ENCODE measurements around the gene MLXIP.

The MLXIP gene

GRCh38 chr12:122189626-122190475, 111.3 kb downstream of the MLXIP start:
- Histone ChIP-seq H3K9me3 (ENCODE audit: low read length) (no peaks in the 10 kb centered on the region), H3K4me3 (ENCODE audit: low read depth in 1 of 2, low read length in 2 of 2) (no peak overlapping the region), H3K9ac (ENCODE audit: low read length) (no peak overlapping the region), H3K36me3 (ENCODE audit: insufficient read depth, low read length) (no peaks in the 10 kb centered on the region), H3K4me1 (ENCODE audit: insufficient read depth, low read length) (no peaks in the 10 kb centered on the region), H3K27ac (ENCODE audit: low read depth, low read length) (no peak overlapping the region), H3K27me3 (ENCODE audit: control insufficient read depth in 1 of 2, insufficient read depth in 2 of 2, low read length in 2 of 2) (no peaks in the 10 kb centered on the region)

- Histone ChIP-seq H3K4me1 (ENCODE audit: insufficient read depth, low read length) (no peaks in the 10 kb centered on the region), H3K27me3 (ENCODE audit: control insufficient read depth in 1 of 2, insufficient read depth in 2 of 2, low read length in 2 of 2) (no peaks in the 10 kb centered on the region)
These were observed 112.5 kb downstream of the MLXIP start for GRCh38 chr12:122190842-122191668.

GRCh38 chr12:122192441-122192840, 113.9 kb downstream of the MLXIP start:
- Histone ChIP-seq H3K36me3 (ENCODE audit: insufficient read depth, low read length) (no peaks in the 10 kb centered on the region), H3K4me1 (ENCODE audit: insufficient read depth, low read length) (no peaks in the 10 kb centered on the region), H3K27ac (ENCODE audit: low read depth, low read length) (no peak overlapping the region), H3K4me3 (ENCODE audit: low read depth in 1 of 2, low read length in 2 of 2) (no peak overlapping the region), H3K27me3 (ENCODE audit: control insufficient read depth in 1 of 2, insufficient read depth in 2 of 2, low read length in 2 of 2) (no peaks in the 10 kb centered on the region), H3K9me3 (ENCODE audit: low read length) (no peaks in the 10 kb centered on the region), H3K9ac (ENCODE audit: low read length) (no peak overlapping the region)

More at GRCh38 chr12:122190842-122191668, 112.5 kb downstream of the MLXIP start:
- H3K36me3 ChIP-seq (ENCODE audit: insufficient read depth, low read length), result no peaks in the 10 kb centered on the region
- no peak overlapping the region for H3K27ac ChIP-seq (ENCODE audit: low read depth, low read length)
- H3K9me3 ChIP-seq (ENCODE audit: low read length), result no peaks in the 10 kb centered on the region
- no peak overlapping the region for H3K9ac ChIP-seq (ENCODE audit: low read length)
- no peak overlapping the region for H3K4me3 ChIP-seq (ENCODE audit: low read depth in 1 of 2, low read length in 2 of 2)

GRCh38 chr12:122194804-122195203, 116.2 kb downstream of the MLXIP start:
- Histone ChIP-seq H3K9me3 (ENCODE audit: low read length) (no peaks in the 10 kb centered on the region), H3K27ac (ENCODE audit: low read depth, low read length) (no peak overlapping the region), H3K4me3 (ENCODE audit: low read depth in 1 of 2, low read length in 2 of 2) (no peak overlapping the region), H3K36me3 (ENCODE audit: insufficient read depth, low read length) (no peaks in the 10 kb centered on the region), H3K27me3 (ENCODE audit: control insufficient read depth in 1 of 2, insufficient read depth in 2 of 2, low read length in 2 of 2) (peaks cover 0 to 1% of the 10 kb centered on the region in 2 donors), H3K4me1 (ENCODE audit: insufficient read depth, low read length) (no peaks in the 10 kb centered on the region), H3K9ac (ENCODE audit: low read length) (no peak overlapping the region)

GRCh38 chr12:122195405-122195804, 116.8 kb downstream of the MLXIP start:
- Histone ChIP-seq H3K4me3 (ENCODE audit: low read depth in 1 of 2, low read length in 2 of 2) (no peak overlapping the region), H3K4me1 (ENCODE audit: insufficient read depth, low read length) (no peaks in the 10 kb centered on the region), H3K36me3 (ENCODE audit: insufficient read depth, low read length) (no peaks in the 10 kb centered on the region), H3K27me3 (ENCODE audit: control insufficient read depth in 1 of 2, insufficient read depth in 2 of 2, low read length in 2 of 2) (peaks cover 3 to 7% of the 10 kb centered on the region in 2 donors), H3K9ac (ENCODE audit: low read length) (no peak overlapping the region), H3K9me3 (ENCODE audit: low read length) (no peaks in the 10 kb centered on the region), H3K27ac (ENCODE audit: low read depth, low read length) (no peak overlapping the region)

Measured in muscle layer of colon (tissue), 2 donors.